Measurements from ENCODE around the gene WDR1.

The WDR1 gene

GRCh38 chr4:10113362-10114047, 3.1 kb downstream of the WDR1 start:
- DNase-seq (ENCODE audit: low spot score) = no peak

- no peak for DNase-seq (ENCODE audit: low spot score)
These were observed 3.8 kb downstream of the WDR1 start for GRCh38 chr4:10112658-10113284.

- DNase-seq (ENCODE audit: low spot score) = no peak
These were observed 5.4 kb downstream of the WDR1 start for GRCh38 chr4:10111067-10111801.

GRCh38 chr4:10109995-10110670, 6.5 kb downstream of the WDR1 start:
- no peak for DNase-seq (ENCODE audit: low spot score)

- no peak for DNase-seq (ENCODE audit: low spot score)
These were observed 7.5 kb downstream of the WDR1 start for GRCh38 chr4:10108818-10109783.

GRCh38 chr4:10108391-10108790, 8.2 kb downstream of the WDR1 start:
- no peak for DNase-seq (ENCODE audit: low spot score)

GRCh38 chr4:10107111-10108091, 9.2 kb downstream of the WDR1 start:
- DNase-seq (ENCODE audit: low spot score) = no peak

GRCh38 chr4:10106421-10107039, 10.1 kb downstream of the WDR1 start:
- no peak for DNase-seq (ENCODE audit: low spot score)

GRCh38 chr4:10105920-10106319, 10.7 kb downstream of the WDR1 start:
- no peak for DNase-seq (ENCODE audit: low spot score)

- DNase-seq (ENCODE audit: low spot score) = no peak
These were observed 11.2 kb downstream of the WDR1 start for GRCh38 chr4:10105421-10105820.

GRCh38 chr4:10104991-10105276, 11.7 kb downstream of the WDR1 start:
- no peak for DNase-seq (ENCODE audit: low spot score)

- DNase-seq (ENCODE audit: low spot score) = no peak
These were observed 12.2 kb downstream of the WDR1 start for GRCh38 chr4:10104211-10104990.

- DNase-seq (ENCODE audit: low spot score) = no peak
These were observed 13.9 kb downstream of the WDR1 start for GRCh38 chr4:10102474-10103332.

- DNase-seq (ENCODE audit: low spot score) = no peak
These were observed 14.7 kb downstream of the WDR1 start for GRCh38 chr4:10101671-10102473.

- no peak for DNase-seq (ENCODE audit: low spot score)
These were observed 15.8 kb downstream of the WDR1 start for GRCh38 chr4:10100734-10101216.

GRCh38 chr4:10099499-10100325, 16.9 kb downstream of the WDR1 start:
- DNase-seq (ENCODE audit: low spot score) = no peak

All from HuH-7.5 (cell line).